NCI-H1694 (cell line): Measurements from ENCODE around the gene F10.
"Not testable (repeated sequence)": the region's sequence is repeated elsewhere in the genome, so short reads cannot be mapped to it uniquely, and the experiment has no call there.

Experiments
- DNase-seq: peaks from one replicate; lab custom pipeline; 2025; lab: John Stamatoyannopoulos, UW

Gene F10

GRCh38 chr13:113122550-113123225 lies at the start of gene F10:
Gene F10, plus strand, starts transcription at chr13:113122799. Its CDS starts 57 bp downstream, at chr13:113122856.
- DNase-seq, result no peak

- no peak for DNase-seq
Measured at GRCh38 chr13:113073942-113074341, 48.7 kb upstream of the F10 start.

DNA sequence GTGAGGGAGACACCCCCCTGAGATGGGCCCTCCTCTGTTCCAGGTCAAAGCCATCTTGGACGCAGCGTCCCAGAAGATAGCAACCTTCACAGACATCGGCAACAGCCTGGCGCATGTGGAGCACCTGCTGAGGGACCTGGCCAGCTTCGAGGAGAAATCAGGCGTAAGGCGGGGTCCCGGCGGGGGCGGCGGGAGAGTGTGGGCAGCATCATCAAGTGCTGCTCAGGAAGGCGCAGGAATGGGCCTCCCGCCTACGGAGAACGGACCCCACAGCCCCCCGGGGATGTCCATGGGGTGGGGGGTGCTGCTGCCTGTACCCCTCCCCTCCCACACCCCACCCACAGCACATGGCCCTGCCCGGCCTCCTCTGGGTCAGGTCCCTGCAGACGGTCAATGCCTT lies 48.2 kb upstream of the F10 start:
- no peak for DNase-seq

DNA sequence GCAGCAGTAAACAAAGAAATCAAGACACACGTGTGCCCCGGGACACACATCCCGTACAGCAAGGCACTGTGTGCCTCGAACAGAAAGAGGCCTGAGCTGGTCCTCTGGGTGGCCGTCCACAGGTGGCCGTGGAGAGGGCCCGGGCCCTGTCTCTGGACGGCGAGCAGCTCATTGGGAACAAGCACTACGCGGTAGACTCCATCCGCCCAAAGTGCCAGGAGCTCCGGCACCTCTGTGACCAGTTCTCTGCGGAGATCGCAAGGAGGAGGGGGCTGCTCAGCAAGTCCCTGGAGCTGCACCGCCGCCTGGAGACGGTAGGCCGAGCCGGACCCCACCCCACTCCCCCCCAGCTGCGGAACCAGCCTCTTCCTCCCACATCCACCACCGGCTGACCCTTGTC lies 47.7 kb upstream of the F10 start:
- DNase-seq, result no peak

DNA sequence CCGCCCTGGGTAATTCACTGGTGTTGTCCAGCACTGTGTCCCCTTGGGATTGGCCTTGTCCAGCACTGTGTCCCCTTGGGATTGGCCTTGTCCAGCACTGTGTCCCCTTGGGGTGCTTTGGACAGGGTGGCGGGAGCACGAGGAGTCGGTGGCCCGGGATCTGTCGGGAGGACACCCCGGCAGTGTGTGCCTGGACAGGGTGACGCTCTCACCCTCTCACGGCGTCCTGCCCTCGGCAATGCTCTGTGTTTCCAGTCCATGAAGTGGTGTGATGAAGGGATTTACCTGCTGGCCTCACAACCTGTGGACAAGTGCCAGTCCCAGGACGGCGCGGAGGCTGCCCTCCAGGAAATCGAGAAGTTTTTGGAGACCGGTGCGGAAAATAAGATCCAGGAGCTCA lies 46.9 kb upstream of the F10 start:
- no peak for DNase-seq

- DNase-seq, result no peak
Measured at GRCh38 chr13:113076681-113077401, 45.8 kb upstream of the F10 start.

DNA sequence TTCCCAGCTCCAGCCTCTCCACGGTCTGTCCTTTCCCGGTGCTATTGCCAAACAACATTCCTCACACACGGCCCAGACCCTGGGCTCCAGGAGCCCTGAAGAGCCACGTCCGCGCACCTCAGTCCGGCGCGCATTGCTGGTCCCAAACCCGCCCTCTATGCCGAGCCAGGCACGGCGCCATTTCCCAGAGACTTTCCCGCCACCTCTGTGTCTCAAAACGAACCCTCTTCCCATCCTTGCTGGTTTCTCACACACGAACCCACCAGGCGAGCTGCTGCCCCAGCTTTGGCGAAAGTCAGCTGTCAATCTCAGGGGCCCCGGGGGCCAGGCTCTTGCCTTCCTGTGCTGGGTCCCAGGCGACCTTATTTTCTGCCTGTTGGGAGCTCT lies 45.0 kb upstream of the F10 start:
- no peak for DNase-seq

DNA sequence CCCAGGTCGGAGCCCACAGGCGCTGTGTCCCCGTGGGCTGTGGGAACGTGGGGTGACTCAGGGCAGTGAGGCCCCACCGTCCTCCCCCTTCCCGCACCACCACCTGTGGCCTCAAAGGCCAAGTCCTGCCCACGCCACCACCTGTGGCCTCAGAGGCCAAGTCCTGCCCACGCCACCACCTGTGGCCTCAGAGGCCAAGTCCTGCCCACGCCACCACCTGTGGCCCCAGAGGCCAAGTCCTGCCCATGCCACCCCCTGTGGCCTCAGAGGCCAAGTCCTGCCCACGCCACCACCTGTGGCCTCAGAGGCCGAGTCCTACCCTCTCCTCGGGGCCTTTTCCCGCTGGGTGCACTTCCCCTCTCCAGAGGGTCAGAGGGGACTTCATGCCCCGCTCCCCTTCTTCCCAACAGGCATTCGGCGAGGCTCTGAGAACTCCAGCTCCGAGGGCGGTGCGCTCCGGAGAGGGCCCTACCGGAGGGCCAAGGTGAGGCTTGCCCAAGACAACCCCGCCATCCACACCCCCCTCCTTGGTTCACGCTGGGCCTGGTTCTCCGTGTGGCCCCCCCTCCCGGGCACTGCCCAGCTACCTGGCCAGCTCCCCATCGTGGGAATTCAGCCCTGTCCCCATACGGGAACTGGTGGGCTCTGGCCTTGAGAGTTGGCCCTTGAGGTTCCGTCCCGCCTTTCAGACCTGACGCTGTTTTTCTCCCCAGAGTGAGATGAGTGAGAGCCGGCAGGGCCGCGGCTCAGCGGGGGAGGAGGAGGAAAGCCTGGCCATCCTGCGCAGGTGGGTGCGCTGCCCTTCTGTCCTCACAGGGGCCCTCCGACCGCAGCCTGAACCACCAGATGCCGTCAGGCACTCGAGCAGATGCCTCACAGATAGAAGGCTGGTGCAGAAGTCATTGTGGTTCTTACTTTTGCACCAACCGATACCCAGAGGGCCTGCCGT lies 44.4 kb upstream of the F10 start:
- no peak for DNase-seq

GRCh38 chr13:113078902-113079780 lies 43.5 kb upstream of the F10 start:
- peak; percentile 75 for DNase-seq

DNA sequence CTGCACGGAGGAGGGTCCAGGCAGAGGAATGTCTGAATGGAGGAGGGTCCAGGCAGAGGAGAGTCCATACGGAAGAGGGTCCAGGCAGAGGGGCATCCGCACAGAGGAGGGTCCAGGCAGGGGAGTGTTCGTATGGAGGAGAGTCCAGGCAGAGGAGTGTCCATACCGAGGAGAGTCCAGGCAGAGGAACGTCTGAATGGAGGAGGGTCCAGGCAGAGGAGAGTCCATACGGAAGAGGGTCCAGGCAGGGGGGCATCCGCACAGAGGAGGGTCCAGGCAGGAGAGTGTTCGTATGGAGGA lies 42.9 kb upstream of the F10 start:
- DNase-seq, result not testable (repeated sequence)

GRCh38 chr13:113080361-113080831 lies 42.2 kb upstream of the F10 start:
- no peak for DNase-seq

DNA sequence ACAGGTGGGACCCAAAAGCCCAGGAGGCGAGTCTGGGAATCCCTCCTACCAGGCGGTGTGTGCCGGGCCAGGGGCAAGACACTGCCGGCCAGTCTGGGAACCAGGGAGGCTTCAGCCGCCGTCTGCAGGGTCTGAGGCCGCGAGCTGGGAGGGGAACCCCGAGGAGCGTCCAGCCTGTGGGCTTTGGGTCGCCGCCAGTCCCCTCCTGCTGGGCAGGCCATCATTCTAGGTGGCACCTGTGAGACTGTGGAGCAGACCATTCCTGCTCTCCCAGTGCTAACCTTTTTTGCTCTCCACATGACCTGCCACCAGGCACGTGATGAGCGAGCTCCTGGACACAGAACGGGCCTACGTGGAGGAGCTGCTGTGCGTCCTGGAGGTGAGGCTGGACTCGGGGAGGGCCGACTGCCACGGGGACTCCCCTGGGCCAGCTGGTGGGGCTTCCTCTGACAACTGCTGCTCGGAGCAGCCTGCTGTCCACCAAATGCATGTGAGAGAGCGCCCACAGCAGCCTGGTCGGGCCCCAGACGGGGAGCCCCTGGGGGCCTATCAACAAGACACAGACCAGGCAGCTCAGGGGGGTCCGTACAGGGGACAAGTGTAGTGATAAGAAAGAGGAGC lies 41.6 kb upstream of the F10 start:
- no peak for DNase-seq

DNA sequence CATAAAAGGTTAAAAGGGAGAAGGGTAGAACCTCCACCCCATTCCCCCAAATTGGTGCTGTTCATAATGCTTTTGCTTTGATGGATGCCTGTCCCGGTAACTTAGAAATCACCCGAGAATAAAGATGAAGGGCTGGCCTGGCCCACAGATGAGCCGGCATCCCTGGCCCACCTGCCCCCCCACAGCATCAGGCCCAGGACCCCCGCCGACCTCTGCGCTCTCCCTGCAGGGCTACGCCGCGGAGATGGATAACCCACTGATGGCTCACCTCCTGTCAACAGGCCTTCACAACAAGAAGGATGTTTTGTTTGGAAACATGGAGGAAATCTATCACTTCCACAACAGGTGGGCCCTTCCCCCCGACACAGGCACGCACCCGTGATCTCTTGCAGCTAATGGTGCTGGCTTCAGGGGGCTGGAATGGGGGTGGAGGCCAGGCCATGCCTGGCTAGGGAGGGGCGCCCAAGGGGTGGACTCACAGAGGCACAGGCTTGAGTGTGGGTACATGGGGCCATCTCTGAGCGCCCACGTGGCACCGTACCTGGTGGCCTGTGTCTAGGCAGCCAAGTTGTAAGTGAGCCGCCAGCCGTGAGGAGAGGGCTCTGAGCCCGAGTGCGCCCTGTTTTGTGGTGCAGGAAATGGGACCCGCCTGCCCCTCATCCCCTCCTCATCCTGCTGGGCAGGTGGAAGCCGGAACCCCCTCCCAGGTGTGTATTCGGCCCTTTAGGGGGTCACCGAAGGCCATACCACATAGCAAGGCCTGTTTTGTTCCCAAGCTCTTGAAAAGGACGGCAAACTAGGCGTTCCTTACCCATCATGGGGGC lies 40.2 kb upstream of the F10 start:
- no peak for DNase-seq

DNA sequence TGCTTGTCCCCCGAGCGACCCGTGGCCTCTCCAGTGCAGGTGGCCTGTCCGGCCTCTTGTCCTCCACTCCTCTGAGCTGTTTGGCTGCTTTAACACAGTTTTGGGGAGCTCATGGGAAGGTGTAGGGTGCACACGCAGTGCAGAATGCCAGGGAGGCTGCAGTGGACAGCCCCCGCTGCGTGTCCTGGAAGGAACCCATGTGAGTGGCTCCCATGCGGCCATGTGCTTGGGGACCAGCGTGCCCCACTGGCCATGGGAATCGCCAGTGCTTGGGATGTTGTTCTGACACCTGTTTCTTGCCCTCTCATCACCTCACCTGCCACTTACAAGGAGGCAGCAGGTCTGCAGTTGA lies 39.6 kb upstream of the F10 start:
- DNase-seq, result no peak

GRCh38 chr13:113083402-113084061 lies 39.1 kb upstream of the F10 start:
- DNase-seq, result no peak

GRCh38 chr13:113084094-113084942 lies 38.3 kb upstream of the F10 start:
- DNase-seq, result no peak

DNA sequence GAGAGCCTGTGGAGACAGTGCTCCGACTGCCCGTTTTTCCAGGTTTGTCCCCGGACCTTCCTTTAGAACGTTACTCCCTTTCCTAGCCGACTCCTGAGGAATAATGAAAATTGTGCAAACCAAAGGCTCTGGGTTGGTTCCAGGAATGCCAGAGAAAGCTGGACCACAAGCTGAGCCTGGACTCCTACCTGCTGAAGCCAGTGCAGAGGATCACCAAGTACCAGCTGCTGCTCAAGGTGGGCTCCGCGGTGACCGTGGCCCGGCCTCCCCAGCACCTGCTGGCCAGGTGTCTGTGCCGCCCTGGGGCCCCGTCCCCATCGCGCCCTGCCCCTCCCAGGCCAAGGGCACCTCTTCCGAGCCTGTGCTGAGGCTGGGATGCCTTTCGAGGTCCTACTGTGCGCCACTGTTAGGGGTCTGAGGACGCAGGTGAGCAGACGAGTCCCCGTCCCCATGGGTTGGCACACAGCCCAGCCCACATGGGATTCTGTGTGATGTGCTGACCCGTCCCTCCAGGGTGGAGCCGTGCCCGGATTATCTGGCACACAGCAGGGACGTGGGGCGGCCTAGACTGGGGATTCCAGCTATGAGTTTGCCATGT lies 37.6 kb upstream of the F10 start:
- DNase-seq, result no peak

- no peak for DNase-seq
Measured at GRCh38 chr13:113086031-113086750, 36.4 kb upstream of the F10 start.
